Activated naive CD4-positive, alpha-beta T cell treated with anti-CD3 and anti-CD28 coated beads for 36 hours (primary cell): ENCODE results near the gene SORT1. TPM values are rescaled to one million over a fixed set of nuclear protein-coding genes. Genes with fewer than 3 reads are reported as not detected.

Source experiments
- CTCF ChIA-PET: fragments of 350-600 bp; sonication (Branson Sonifier 250); formaldehyde crosslinking; loops from one replicate; lab custom pipeline; 2021; ENCODE audit warnings: antibody characterized with exemption; lab: Charles Lee
- DNase-seq: peaks from one replicate; pipeline ENCODE4 v3.0.0-alpha.2; 2020
- H3K27ac Mint-ChIP-seq: one replicate; pipeline ENCODE4 v1.8.0; 2021; ENCODE audit warnings: mild to moderate bottlenecking, mixed read lengths
- H3K27me3 Mint-ChIP-seq: one replicate; pipeline ENCODE4 v1.8.0; 2021; ENCODE audit warnings: low read depth, mixed read lengths
- H3K36me3 Mint-ChIP-seq: one replicate; pipeline ENCODE4 v1.8.0; 2021; ENCODE audit warnings: low read depth, mixed read lengths
- H3K4me1 Mint-ChIP-seq: one replicate; pipeline ENCODE4 v1.8.0; 2021; ENCODE audit warnings: low read depth, mixed read lengths
- H3K4me3 Mint-ChIP-seq: one replicate; pipeline ENCODE4 v1.8.0; 2021; ENCODE audit warnings: mild to moderate bottlenecking, moderate library complexity, mixed read lengths
- H3K9me3 Mint-ChIP-seq: one replicate; pipeline ENCODE4 v1.8.0; 2021; ENCODE audit warnings: mixed read lengths
- intact Hi-C: fragments of 100-400 bp; cut with micrococcal nuclease; formaldehyde crosslinking; loops from one replicate; pipeline ENCODE4 v1.15.1; 2023
- total RNA-seq, 2 experiments: library from RNA; stranded (reverse); gene quantifications; one replicate each; pipeline ENCODE4 v1.2.3, GENCODE V29; 2021

SORT1 gene
- total RNA-seq, 2 experiments from 2014 or later = 0.32 to 0.33 TPM

- CTCF ChIA-PET = interaction anchor here (0.8 kb wide), 1 partner anchor 214 kb away, joined by 3 read pairs; no protein-coding TSS in a partner anchor
- Mint-ChIP-seq H3K4me1 (peaks cover 4% of the 10 kb centered on the region), H3K9me3 (no peaks in the 10 kb centered on the region), H3K27ac (no peak overlapping the region), H3K27me3 (no peaks in the 10 kb centered on the region), H3K4me3 (no peak overlapping the region), H3K36me3 (no peaks in the 10 kb centered on the region)
- no peak for DNase-seq
- intact Hi-C loops = no loop called here
These were observed 124.7 kb downstream of the SORT1 start for GRCh38 chr1:109272831-109273547.

GRCh38 chr1:109272021-109272799 lies 125.5 kb downstream of the SORT1 start:
- intact Hi-C loops = no loop called here
- H3K27me3 Mint-ChIP-seq = no peaks in the 10 kb centered on the region
- CTCF ChIA-PET = no interaction called here
- H3K9me3 Mint-ChIP-seq = no peaks in the 10 kb centered on the region
- no peak for DNase-seq
- H3K4me1 Mint-ChIP-seq = peaks cover 4% of the 10 kb centered on the region
- no peak overlapping the region for H3K27ac Mint-ChIP-seq
- no peak overlapping the region for H3K4me3 Mint-ChIP-seq
- no peaks in the 10 kb centered on the region for H3K36me3 Mint-ChIP-seq

- Mint-ChIP-seq H3K4me3 (no peak overlapping the region), H3K36me3 (no peaks in the 10 kb centered on the region), H3K4me1 (peaks cover 4% of the 10 kb centered on the region), H3K27ac (no peak overlapping the region), H3K27me3 (no peaks in the 10 kb centered on the region), H3K9me3 (no peaks in the 10 kb centered on the region)
- intact Hi-C loops = no loop called here
- CTCF ChIA-PET = no interaction called here
- no peak for DNase-seq
These were observed 126.3 kb downstream of the SORT1 start for GRCh38 chr1:109271458-109271857.

GRCh38 chr1:109270623-109271317 lies 126.9 kb downstream of the SORT1 start:
- CTCF ChIA-PET = no interaction called here
- Mint-ChIP-seq H3K4me3 (no peak overlapping the region), H3K9me3 (no peaks in the 10 kb centered on the region), H3K36me3 (no peaks in the 10 kb centered on the region), H3K27ac (no peak overlapping the region), H3K27me3 (no peaks in the 10 kb centered on the region), H3K4me1 (peaks cover 4% of the 10 kb centered on the region)
- intact Hi-C loops = no loop called here
- DNase-seq = no peak

- CTCF ChIA-PET = no interaction called here
- no peak overlapping the region for H3K4me3 Mint-ChIP-seq
- intact Hi-C loops = no loop called here
These were observed 127.6 kb downstream of the SORT1 start for GRCh38 chr1:109269981-109270622.

GRCh38 chr1:109269212-109269980 lies 128.3 kb downstream of the SORT1 start:
- Mint-ChIP-seq H3K27ac (no peak overlapping the region), H3K27me3 (no peaks in the 10 kb centered on the region), H3K4me3 (no peak overlapping the region), H3K4me1 (peaks cover 4% of the 10 kb centered on the region), H3K36me3 (no peaks in the 10 kb centered on the region), H3K9me3 (no peaks in the 10 kb centered on the region)
- intact Hi-C loops = no loop called here
- no peak for DNase-seq
- CTCF ChIA-PET = interaction anchor here (1.3 kb wide), 1 partner anchor 262 kb away, joined by 5 read pairs; no protein-coding TSS in a partner anchor

More at GRCh38 chr1:109269981-109270622, 127.6 kb downstream of the SORT1 start:
- Mint-ChIP-seq H3K9me3 (no peaks in the 10 kb centered on the region), H3K27me3 (no peaks in the 10 kb centered on the region), H3K27ac (no peak overlapping the region), H3K4me1 (peaks cover 4% of the 10 kb centered on the region), H3K36me3 (no peaks in the 10 kb centered on the region)
- DNase-seq = no peak

- Mint-ChIP-seq H3K4me1 (peaks cover under 1% of the 10 kb centered on the region), H3K36me3 (no peaks in the 10 kb centered on the region), H3K4me3 (no peak overlapping the region), H3K27ac (no peak overlapping the region), H3K9me3 (no peaks in the 10 kb centered on the region), H3K27me3 (no peaks in the 10 kb centered on the region)
- CTCF ChIA-PET = interaction anchor here (0.6 to 1.3 kb wide), 2 partner anchors 226 to 263 kb away, joined by 3 to 5 read pairs; no protein-coding TSS in a partner anchor
- intact Hi-C loops = no loop called here
- DNase-seq = no peak
These were observed 129.1 kb downstream of the SORT1 start for GRCh38 chr1:109268431-109269211.

GRCh38 chr1:109267743-109268300 lies 129.9 kb downstream of the SORT1 start:
- H3K27me3 Mint-ChIP-seq = peaks cover 1% of the 10 kb centered on the region

GRCh38 chr1:109266965-109267364 lies 130.8 kb downstream of the SORT1 start:
- intact Hi-C loops = no loop called here
- H3K4me1 Mint-ChIP-seq = peaks cover 3% of the 10 kb centered on the region

More at GRCh38 chr1:109267743-109268300, 129.9 kb downstream of the SORT1 start:
- no peak for DNase-seq
- intact Hi-C loops = no loop called here
- Mint-ChIP-seq H3K4me1 (peaks cover 3% of the 10 kb centered on the region), H3K9me3 (no peaks in the 10 kb centered on the region), H3K4me3 (no peak overlapping the region), H3K36me3 (no peaks in the 10 kb centered on the region), H3K27ac (no peak overlapping the region)
- CTCF ChIA-PET = interaction anchor here (0.6 kb wide), 1 partner anchor 225 kb away, joined by 3 read pairs; no protein-coding TSS in a partner anchor

GRCh38 chr1:109265741-109266330 lies 131.9 kb downstream of the SORT1 start:
- CTCF ChIA-PET = interaction anchor here (0.7 to 4.2 kb wide), 4 partner anchors 11 to 266 kb away, joined by 3 to 28 read pairs (median 5); no protein-coding TSS in a partner anchor

More at GRCh38 chr1:109266965-109267364, 130.8 kb downstream of the SORT1 start:
- DNase-seq = no peak
- CTCF ChIA-PET = interaction anchor here (0.7 to 0.9 kb wide), 3 partner anchors 10 to 249 kb away, joined by 3 read pairs; no protein-coding TSS in a partner anchor
- H3K9me3 Mint-ChIP-seq = no peaks in the 10 kb centered on the region
- H3K27ac Mint-ChIP-seq = no peak overlapping the region
- H3K27me3 Mint-ChIP-seq = peaks cover 1% of the 10 kb centered on the region
- H3K4me3 Mint-ChIP-seq = no peak overlapping the region
- H3K36me3 Mint-ChIP-seq = no peaks in the 10 kb centered on the region

More at GRCh38 chr1:109265741-109266330, 131.9 kb downstream of the SORT1 start:
- H3K4me1 Mint-ChIP-seq = peaks cover 3% of the 10 kb centered on the region
- intact Hi-C loops = no loop called here
- H3K27me3 Mint-ChIP-seq = peaks cover 1% of the 10 kb centered on the region
- H3K36me3 Mint-ChIP-seq = no peaks in the 10 kb centered on the region
- no peak overlapping the region for H3K4me3 Mint-ChIP-seq
- no peak overlapping the region for H3K27ac Mint-ChIP-seq
- no peaks in the 10 kb centered on the region for H3K9me3 Mint-ChIP-seq
- no peak for DNase-seq
